SH-SY5Y (cell line): ENCODE data around the gene PAX7.

Source experiments
- GATA2 ChIP-seq: IDR thresholded peaks from 2 replicates; pipeline ENCODE4 v1.6.1; 2011; ENCODE audit warnings: mild to moderate bottlenecking, low read depth, low read length
- GATA3 ChIP-seq: IDR thresholded peaks from 2 replicates; pipeline ENCODE4 v1.6.1; 2011; ENCODE audit warnings: low read depth, mild to moderate bottlenecking, low read length, moderate library complexity

GRCh38 chr1:18667333-18667732 is 36.7 kb downstream of the PAX7 start:
- TF ChIP-seq GATA2 (no peak), GATA3 (no peak)
